Transverse colon (tissue), 4 donors: Measurements from ENCODE around the gene ALK.

ENCODE experiments used
- CTCF ChIP-seq, 5 experiments: fragments of 200-600 bp in 3 of 5; fragments of 450-650 bp in 2 of 5; sonication (generic) in 3 of 5; IDR thresholded peaks; 1 replicate in 2 of 5; 2 replicates in 3 of 5; pipeline ENCODE4 v1.5.1; 2016 to 2017; ENCODE audit warnings: antibody characterized with exemption in 5 of 5, inconsistent platforms in 3 of 5, mild to moderate bottlenecking in 2 of 5, moderate library complexity in 1 of 5
- POLR2AphosphoS5 ChIP-seq, 3 donors: sonication (generic); formaldehyde crosslinking; IDR thresholded peaks; one replicate each; pipeline ENCODE4 v1.6.1; 2016; ENCODE audit warnings: antibody characterized with exemption in 3 of 3

- no peak for TF ChIP-seq CTCF (IDR thresholded peaks at IDR 0.05)
- TF ChIP-seq POLR2AphosphoS5 (IDR thresholded peaks at IDR 0.05) = no peak
These were observed 490.8 kb downstream of the ALK start for GRCh38 chr2:29430382-29431112.
